Mesenchymal stem cell (in vitro differentiated cells and primary cell): Measurements from ENCODE around the gene MAP1LC3A.

ENCODE experiments used
- DNase-seq: peaks from one replicate; pipeline ENCODE4 v3.0.0-alpha.2; 2013
- H2AFZ ChIP-seq: one replicate; pipeline ENCODE4 v1.6.1; 2013; ENCODE audit warnings: low read depth, mild to moderate bottlenecking, control low read depth, inconsistent platforms, low read length, moderate library complexity
- H2AK5ac ChIP-seq: 2 replicates; pipeline ENCODE4 v1.6.1; 2013; ENCODE audit warnings: low read length, moderate library complexity, mild to moderate bottlenecking, inconsistent platforms; ENCODE audit not compliant: severe bottlenecking
- H2BK120ac ChIP-seq: one replicate; pipeline ENCODE4 v1.6.1; 2013; ENCODE audit warnings: low read depth, mild to moderate bottlenecking, inconsistent platforms, low read length, moderate library complexity
- H2BK12ac ChIP-seq, 2 experiments: one replicate each; pipeline ENCODE4 v1.6.1; 2013; ENCODE audit warnings: inconsistent platforms in 2 of 2, low read length in 2 of 2, mild to moderate bottlenecking in 2 of 2, moderate library complexity in 2 of 2, control low read depth in 1 of 2
- H2BK15ac ChIP-seq: one replicate; pipeline ENCODE4 v1.6.1; 2013; ENCODE audit warnings: mild to moderate bottlenecking, low read depth, inconsistent platforms; ENCODE audit not compliant: poor library complexity, severe bottlenecking
- H2BK5ac ChIP-seq: 2 replicates; pipeline ENCODE4 v1.6.1; 2013; ENCODE audit warnings: low read depth, mild to moderate bottlenecking, low read length, control low read depth, inconsistent platforms; ENCODE audit not compliant: poor library complexity, severe bottlenecking
- H3K14ac ChIP-seq, 2 experiments: one replicate each; pipeline ENCODE4 v1.6.1; 2013; ENCODE audit warnings: inconsistent platforms in 2 of 2, low read length in 2 of 2, control low read depth in 1 of 2, mild to moderate bottlenecking in 1 of 2, moderate library complexity in 1 of 2
- H3K18ac ChIP-seq, 2 experiments: one replicate each; pipeline ENCODE4 v1.6.1; 2013; ENCODE audit warnings: inconsistent platforms in 2 of 2, low read length in 2 of 2, control low read depth in 1 of 2, low read depth in 1 of 2, mild to moderate bottlenecking in 1 of 2
- H3K23ac ChIP-seq, 2 experiments: one replicate each; pipeline ENCODE4 v1.6.1; 2013; ENCODE audit warnings: inconsistent platforms in 2 of 2, low read length in 2 of 2, mild to moderate bottlenecking in 2 of 2, moderate library complexity in 2 of 2, control low read depth in 1 of 2
- H3K27ac ChIP-seq: 2 replicates; pipeline ENCODE4 v1.5.1; 2013; ENCODE audit warnings: mild to moderate bottlenecking, moderate library complexity, low read length, control low read depth, inconsistent platforms; ENCODE audit not compliant: poor library complexity, severe bottlenecking
- H3K27me3 ChIP-seq, 2 experiments: 2 replicates each; pipeline versions ENCODE4 v1.6.1 to v1.7.0; 2013; ENCODE audit warnings: low read length in 2 of 2, mild to moderate bottlenecking in 2 of 2, moderate library complexity in 2 of 2, control low read depth in 1 of 2, inconsistent platforms in 1 of 2; ENCODE audit not compliant: control insufficient read depth in 1 of 2, insufficient read depth in 1 of 2
- H3K36me3 ChIP-seq, 2 experiments: 2 replicates each; pipeline versions ENCODE4 v1.6.1 to v1.7.0; 2013; ENCODE audit warnings: low read length in 2 of 2, control low read depth in 1 of 2, inconsistent platforms in 1 of 2, low read depth in 1 of 2, mild to moderate bottlenecking in 1 of 2; ENCODE audit not compliant: insufficient read depth in 2 of 2, control insufficient read depth in 1 of 2
- H3K4ac ChIP-seq, 2 experiments: one replicate each; pipeline ENCODE4 v1.6.1; 2013; ENCODE audit warnings: inconsistent platforms in 2 of 2, low read length in 2 of 2, mild to moderate bottlenecking in 2 of 2, moderate library complexity in 2 of 2, control low read depth in 1 of 2, low read depth in 1 of 2
- H3K4me1 ChIP-seq: 2 replicates; pipeline ENCODE4 v1.6.1; 2013; ENCODE audit warnings: low read depth, low read length, control low read depth; ENCODE audit not compliant: control insufficient read depth, insufficient read depth
- H3K4me2 ChIP-seq: 2 replicates; pipeline ENCODE4 v1.6.1; 2013; ENCODE audit warnings: low read length, mild to moderate bottlenecking, inconsistent platforms; ENCODE audit not compliant: poor library complexity, severe bottlenecking
- H3K4me3 ChIP-seq, 2 experiments: 2 replicates each; pipeline versions ENCODE4 v1.5.1 to v1.7.0; 2013; ENCODE audit warnings: low read length in 2 of 2, mild to moderate bottlenecking in 2 of 2, control low read depth in 1 of 2, low read depth in 1 of 2; ENCODE audit not compliant: insufficient read depth in 1 of 2
- H3K79me1 ChIP-seq: replicated peaks from 2 replicates; pipeline ENCODE4 v1.6.1; 2013; ENCODE audit warnings: mild to moderate bottlenecking, control low read depth, low read length, inconsistent platforms; ENCODE audit not compliant: poor library complexity, severe bottlenecking
- H3K9ac ChIP-seq: 2 replicates; pipeline ENCODE4 v1.7.0; 2013; ENCODE audit warnings: mild to moderate bottlenecking, low read length, moderate library complexity
- H3K9me3 ChIP-seq: 2 replicates; pipeline ENCODE4 v1.7.0; 2013; ENCODE audit warnings: mild to moderate bottlenecking, low read length; ENCODE audit not compliant: control insufficient read depth
- H4K8ac ChIP-seq: one replicate; pipeline ENCODE4 v1.6.1; 2013; ENCODE audit warnings: inconsistent platforms, mild to moderate bottlenecking, low read length, moderate library complexity
- H4K91ac ChIP-seq: one replicate; pipeline ENCODE4 v1.6.1; 2013; ENCODE audit warnings: mild to moderate bottlenecking, low read length, inconsistent platforms
- WGBS: methylation state at CpG from one replicate; pipeline ENCODE4 v1.1.7; 2013; ENCODE audit warnings: mixed read lengths; 5-methylcytosine and 5-hydroxymethylcytosine counted together

Gene MAP1LC3A

GRCh38 chr20:34575756-34576155, 17.2 kb downstream of the MAP1LC3A start:
- Histone ChIP-seq H3K14ac (no peak overlapping the region), H2AFZ (no peak overlapping the region), H3K27ac (no peak overlapping the region), H2BK5ac (no peak overlapping the region), H3K4me3 (no peak overlapping the region), H2BK15ac (no peak overlapping the region), H3K36me3 (peaks cover 21 to 26% of the 10 kb centered on the region in 2 experiments), H4K91ac (no peak overlapping the region), H4K8ac (no peak overlapping the region), H2BK120ac (no peak overlapping the region), H2BK12ac (no peak overlapping the region), H3K27me3 (no peaks in the 10 kb centered on the region), H3K4ac (no peak overlapping the region), H3K4me2 (no peak overlapping the region), H3K9ac (no peak overlapping the region), H3K18ac (no peak overlapping the region), H3K79me1 (no peaks in the 10 kb centered on the region), H3K9me3 (no peaks in the 10 kb centered on the region), H2AK5ac (no peak overlapping the region), H3K4me1 (peaks cover 11% of the 10 kb centered on the region), H3K23ac (no peak overlapping the region)
- DNase-seq, result no peak
- 90% methylated on average over 4 of the region's 4 CpGs for WGBS

- no peaks in the 10 kb centered on the region for H3K27me3 ChIP-seq
- no peaks in the 10 kb centered on the region for H3K79me1 ChIP-seq
- peaks cover 18 to 22% of the 10 kb centered on the region in 2 experiments for H3K36me3 ChIP-seq
- H2BK15ac ChIP-seq, result no peak overlapping the region
- no peak overlapping the region for H3K14ac ChIP-seq
- H2BK120ac ChIP-seq, result no peak overlapping the region
- H3K4me1 ChIP-seq, result peaks cover 13% of the 10 kb centered on the region
- H3K4me2 ChIP-seq, result no peak overlapping the region
- H3K9ac ChIP-seq, result no peak overlapping the region
- no peak overlapping the region for H4K91ac ChIP-seq
- no peaks in the 10 kb centered on the region for H3K9me3 ChIP-seq
- no peak overlapping the region for H3K4ac ChIP-seq
- no peak overlapping the region for H3K23ac ChIP-seq
- no peak for DNase-seq
- no peak overlapping the region for H4K8ac ChIP-seq
- H3K4me3 ChIP-seq, result no peak overlapping the region
- no peak overlapping the region for H2BK12ac ChIP-seq
- WGBS, result 98% methylated on average over 4 of the region's 4 CpGs
- H2AFZ ChIP-seq, result no peak overlapping the region
- H2AK5ac ChIP-seq, result no peak overlapping the region
- H3K18ac ChIP-seq, result no peak overlapping the region
- H2BK5ac ChIP-seq, result no peak overlapping the region
- H3K27ac ChIP-seq, result no peak overlapping the region
Observed at GRCh38 chr20:34577061-34577460, 18.5 kb downstream of the MAP1LC3A start.

DNA sequence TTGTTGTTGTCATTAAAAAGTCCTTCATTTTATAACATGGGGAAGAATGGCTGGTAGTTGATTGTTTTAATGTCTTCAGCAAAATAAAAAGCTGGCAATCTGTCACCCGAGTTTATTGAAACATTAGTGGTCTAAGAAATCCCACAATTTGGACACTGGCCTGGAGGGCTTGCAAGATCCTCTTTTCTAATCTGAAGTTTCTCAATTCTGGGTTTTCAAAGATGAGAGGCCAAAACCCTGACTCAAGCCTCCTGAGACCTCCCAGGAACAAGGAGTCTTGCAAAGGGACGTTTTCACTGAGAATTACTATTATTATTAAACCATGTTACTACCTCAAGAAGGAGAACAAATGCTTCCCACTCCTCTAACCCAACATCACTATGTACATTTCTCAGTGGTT, 19.5 kb downstream of the MAP1LC3A start:
- H3K23ac ChIP-seq, result no peak overlapping the region
- H3K79me1 ChIP-seq, result no peaks in the 10 kb centered on the region
- WGBS, result 88% methylated on average over 2 of the region's 2 CpGs
- H3K36me3 ChIP-seq, result peaks cover 18 to 26% of the 10 kb centered on the region in 2 experiments
- no peak overlapping the region for H2AFZ ChIP-seq
- no peak overlapping the region for H2BK15ac ChIP-seq
- no peak overlapping the region for H3K4me2 ChIP-seq
- H2AK5ac ChIP-seq, result no peak overlapping the region
- no peak overlapping the region for H3K18ac ChIP-seq
- H3K14ac ChIP-seq, result no peak overlapping the region
- H4K8ac ChIP-seq, result no peak overlapping the region
- no peak for DNase-seq
- no peaks in the 10 kb centered on the region for H3K9me3 ChIP-seq
- H2BK12ac ChIP-seq, result no peak overlapping the region
- H2BK5ac ChIP-seq, result no peak overlapping the region
- H3K9ac ChIP-seq, result peak overlapping the region; percentile 35
- H4K91ac ChIP-seq, result no peak overlapping the region
- H3K4me3 ChIP-seq, result peak overlapping the region in 1 of 2 experiments; percentile 51
- H3K4ac ChIP-seq, result no peak overlapping the region
- peaks cover 17% of the 10 kb centered on the region for H3K4me1 ChIP-seq
- no peaks in the 10 kb centered on the region for H3K27me3 ChIP-seq
- no peak overlapping the region for H3K27ac ChIP-seq
- no peak overlapping the region for H2BK120ac ChIP-seq

- no peak overlapping the region for H2BK120ac ChIP-seq
- no peak overlapping the region for H2BK15ac ChIP-seq
- no peaks in the 10 kb centered on the region for H3K79me1 ChIP-seq
- H3K36me3 ChIP-seq, result peaks cover 16 to 30% of the 10 kb centered on the region in 2 experiments
- no peak overlapping the region for H2BK12ac ChIP-seq
- no peak overlapping the region for H3K14ac ChIP-seq
- H3K4me1 ChIP-seq, result peaks cover 17% of the 10 kb centered on the region
- no peaks in the 10 kb centered on the region for H3K27me3 ChIP-seq
- H4K8ac ChIP-seq, result no peak overlapping the region
- no peak overlapping the region for H3K4me2 ChIP-seq
- no peak overlapping the region for H3K27ac ChIP-seq
- H4K91ac ChIP-seq, result no peak overlapping the region
- H3K18ac ChIP-seq, result no peak overlapping the region
- no peak overlapping the region for H3K4ac ChIP-seq
- no peak overlapping the region for H2BK5ac ChIP-seq
- H2AFZ ChIP-seq, result no peak overlapping the region
- H2AK5ac ChIP-seq, result no peak overlapping the region
- peak overlapping the region in 1 of 2 experiments; percentile 51 for H3K4me3 ChIP-seq
- 77% methylated on average over 6 of the region's 6 CpGs for WGBS
- DNase-seq, result no peak
- peak overlapping the region; percentile 28 for H3K9ac ChIP-seq
- no peak overlapping the region for H3K23ac ChIP-seq
- H3K9me3 ChIP-seq, result no peaks in the 10 kb centered on the region
Observed at GRCh38 chr20:34578521-34578920, 20.0 kb downstream of the MAP1LC3A start.
